OCI-LY1 (cell line): ENCODE data around the gene ARHGDIA.

ENCODE experiments used
- CTCF ChIP-seq: fragments of 200-600 bp; sonication (generic), shearing (Covaris generic); IDR thresholded peaks from 2 replicates; pipeline ENCODE4 v1.5.1; 2017; ENCODE audit warnings: mild to moderate bottlenecking, antibody characterized with exemption, low read length, moderate library complexity, mixed read lengths
- EZH2 ChIP-seq: fragments of 200-600 bp; sonication (generic), shearing (Covaris generic); IDR thresholded peaks from 2 replicates; pipeline ENCODE4 v1.8.0; 2017; ENCODE audit warnings: borderline replicate concordance, mixed run types, mild to moderate bottlenecking, antibody characterized with exemption, low read length, moderate library complexity, mixed read lengths

GRCh38 chr17:81842725-81843504 lies 28.2 kb downstream of the ARHGDIA start:
- TF ChIP-seq CTCF (no peak), EZH2 (no peak)
